PC-9 (cell line): ENCODE data around the gene IL11. TPM values are rescaled to one million over a fixed set of nuclear protein-coding genes. Genes with fewer than 3 reads are reported as not detected.

Experiments used
- BruUV-seq: library from RNA; stranded (reverse); fragments of 400-500 nt; replicated peaks from 2 replicates; lab custom pipeline; 2021; lab: Mats Ljungman, UMichigan
- CTCF ChIA-PET: fragments of 300-600 bp; sonication (Branson Sonifier 250); formaldehyde crosslinking; loops from one replicate; lab custom pipeline; 2022; ENCODE audit warnings: antibody characterized with exemption; lab: Charles Lee
- POLR2A ChIA-PET: fragments of 300-600 bp; sonication (Branson Sonifier 250); formaldehyde crosslinking; loops from one replicate; lab custom pipeline; 2022; ENCODE audit warnings: antibody characterized with exemption; ENCODE audit not compliant: unreplicated experiment; lab: Charles Lee
- DNase-seq, 2 experiments: peaks; one replicate each; pipeline versions ENCODE4 v3.0.0 to v3.0.0-alpha.2; 2015 to 2022; ENCODE audit warnings: mixed read lengths in 1 of 2
- H2AFZ ChIP-seq: fragments of 200-600 bp; sonication (generic); 2 replicates; pipeline ENCODE4 v1.8.1; 2017; ENCODE audit warnings: antibody characterized with exemption
- H3F3A ChIP-seq: fragments of 200-600 bp; sonication (generic); 2 replicates; pipeline ENCODE4 v1.8.1; 2017; ENCODE audit warnings: antibody characterized with exemption, mild to moderate bottlenecking, low read depth; ENCODE audit not compliant: insufficient read depth
- H3K27ac ChIP-seq: fragments of 200-600 bp; sonication (generic); 2 replicates; pipeline ENCODE4 v1.6.1; 2016; ENCODE audit warnings: mixed run types
- H3K27me3 ChIP-seq: fragments of 200-600 bp; sonication (generic); 2 replicates; pipeline ENCODE4 v1.6.1; 2016; ENCODE audit warnings: low read depth, mixed run types; ENCODE audit not compliant: insufficient read depth
- H3K36me3 ChIP-seq: fragments of 200-600 bp; sonication (generic); 2 replicates; pipeline ENCODE4 v1.6.1; 2016; ENCODE audit warnings: low read depth, mixed run types
- H3K4me1 ChIP-seq: fragments of 200-600 bp; sonication (generic); replicated peaks from 2 replicates; pipeline ENCODE4 v1.6.1; 2016; ENCODE audit warnings: mixed run types; ENCODE audit not compliant: insufficient read depth
- H3K4me2 ChIP-seq: fragments of 200-600 bp; sonication (generic); 2 replicates; pipeline ENCODE4 v1.6.1; 2017; ENCODE audit warnings: mixed run types
- H3K4me3 ChIP-seq: fragments of 200-600 bp; sonication (generic); 2 replicates; pipeline ENCODE4 v1.6.1; 2016; ENCODE audit warnings: mixed run types
- H3K79me2 ChIP-seq: fragments of 200-600 bp; sonication (generic); 2 replicates; pipeline ENCODE4 v1.6.1; 2017; ENCODE audit warnings: low read depth, mixed run types
- H3K9me2 ChIP-seq: fragments of 200-600 bp; sonication (generic); 2 replicates; pipeline ENCODE4 v1.8.1; 2017; ENCODE audit warnings: mild to moderate bottlenecking; ENCODE audit not compliant: insufficient read depth
- H3K9me3 ChIP-seq: fragments of 200-600 bp; sonication (generic); 2 replicates; pipeline ENCODE4 v1.8.1; 2016; ENCODE audit warnings: low read depth; ENCODE audit not compliant: insufficient read depth
- H4K20me1 ChIP-seq: fragments of 200-600 bp; sonication (generic); 2 replicates; pipeline ENCODE4 v1.8.1; 2017; ENCODE audit not compliant: insufficient read depth
- CTCF ChIP-seq: fragments of 200-600 bp; sonication (generic); conservative IDR thresholded peaks from 2 replicates; pipeline ENCODE4 v1.6.1; 2017; ENCODE audit warnings: mixed run types, antibody characterized with exemption, mild to moderate bottlenecking, moderate library complexity
- EZH2 ChIP-seq: fragments of 200-600 bp; sonication (generic); IDR thresholded peaks from 2 replicates; pipeline ENCODE4 v1.8.0; 2017; ENCODE audit warnings: antibody characterized with exemption, low read depth
- intact Hi-C: fragments of 100-400 bp; cut with micrococcal nuclease; formaldehyde crosslinking; loops from one replicate; pipeline ENCODE4 v1.10.0; 2022; ENCODE audit not compliant: unreplicated experiment
- total RNA-seq: library from RNA; stranded (reverse); gene quantifications from 2 replicates; pipeline ENCODE4 v1.2.3, GENCODE V29; 2021

Gene IL11
- total RNA-seq, 1 experiment from 2014 or later: 4.1 TPM

- Histone ChIP-seq H3K27me3 (peaks cover 5% of the 10 kb centered on the region; the same call in 1 of the 2 replicates), H3K36me3 (no peaks in the 10 kb centered on the region), H3K79me2 (no peaks in the 10 kb centered on the region), H4K20me1 (peaks cover 12% of the 10 kb centered on the region), H3K9me2 (no peaks in the 10 kb centered on the region), H3K9me3 (no peaks in the 10 kb centered on the region), H3K4me1 (peaks cover 50% of the 10 kb centered on the region), H3K4me3 (peak overlapping the region; percentile 24; the same call in 1 of the 2 replicates), H2AFZ (no peak overlapping the region), H3K4me2 (peak overlapping the region; percentile 71), H3K27ac (no peak overlapping the region), H3F3A (peaks cover 50% of the 10 kb centered on the region; the same call in 1 of the 2 replicates)
- DNase-seq: peak; percentile 64 to 91
- intact Hi-C loops: no loop called here
- CTCF ChIA-PET: interaction anchor here (0.6 to 0.7 kb wide), 3 partner anchors 9 to 232 kb away, joined by 3 read pairs; partner anchors contain the start of gene GARIN5B
- TSS peak; percentile 17 for BruUV-seq
- TF ChIP-seq EZH2: no peak
- no peak for TF ChIP-seq CTCF
- POLR2A ChIA-PET: interaction anchor here (0.6 to 1.2 kb wide), 7 partner anchors 19 to 748 kb away, joined by 3 to 15 read pairs (median 6); partner anchors contain the start of genes KMT5C and ZNF787
Observed at GRCh38 chr19:55372316-55373081, 2.2 kb upstream of the IL11 start.

GRCh38 chr19:55369653-55370304, 484 bp downstream of the IL11 start:
- H3K36me3 ChIP-seq: no peaks in the 10 kb centered on the region
- CTCF ChIA-PET: interaction anchor here (0.7 kb wide), 1 partner anchor 228 kb away, joined by 3 read pairs; no protein-coding TSS in a partner anchor
- H3F3A ChIP-seq: peaks cover 35% of the 10 kb centered on the region; the same call in 1 of the 2 replicates
- peaks cover 5% of the 10 kb centered on the region; the same call in 1 of the 2 replicates for H3K27me3 ChIP-seq
- peak overlapping the region; percentile 62 for H3K4me3 ChIP-seq
- peak in 1 of 2 experiments; percentile 60 for DNase-seq
- intact Hi-C loops: loop anchor here (2.0 kb wide), 1 partner anchor 31 kb away; the partner anchor contains the start of gene KMT5C
- no peaks in the 10 kb centered on the region for H4K20me1 ChIP-seq
- BruUV-seq: TSS peak; percentile 61
- POLR2A ChIA-PET: interaction anchor here (0.6 kb wide), 1 partner anchor 223 kb away, joined by 4 read pairs; no protein-coding TSS in a partner anchor
- H3K79me2 ChIP-seq: no peaks in the 10 kb centered on the region
- TF ChIP-seq EZH2 (peak; percentile 98), CTCF (no peak)
- H2AFZ ChIP-seq: peak overlapping the region; percentile 75
- H3K27ac ChIP-seq: no peak overlapping the region
- peak overlapping the region; percentile 96 for H3K4me2 ChIP-seq
- peaks cover 42% of the 10 kb centered on the region for H3K4me1 ChIP-seq
- no peaks in the 10 kb centered on the region for H3K9me2 ChIP-seq
- no peaks in the 10 kb centered on the region for H3K9me3 ChIP-seq
